Ureter (tissue), 1 donor: ENCODE data around the gene MRPL41. TPM values are rescaled to one million over a fixed set of nuclear protein-coding genes. Genes with fewer than 3 reads are reported as not detected.
"Not testable (repeated sequence)": the region's sequence is repeated elsewhere in the genome, so short reads cannot be mapped to it uniquely, and the experiment has no call there.

Source experiments
- DNase-seq: peaks from one replicate; pipeline ENCODE4 v3.0.0-alpha.2; 2020; ENCODE audit warnings: low spot score
- total RNA-seq: library from RNA; stranded (reverse); gene quantifications from one replicate; pipeline ENCODE4 v1.2.4, GENCODE V29; 2023
- donor health status: DM: yes; HTN: yes; CAD: no.

The MRPL41 gene
- total RNA-seq, 1 donor from 2014 or later = 38.2 TPM

GRCh38 chr9:137582286-137582860, 30.7 kb downstream of the MRPL41 start:
- no peak for DNase-seq

GRCh38 chr9:137583347-137583746, 31.7 kb downstream of the MRPL41 start:
- no peak for DNase-seq

DNA sequence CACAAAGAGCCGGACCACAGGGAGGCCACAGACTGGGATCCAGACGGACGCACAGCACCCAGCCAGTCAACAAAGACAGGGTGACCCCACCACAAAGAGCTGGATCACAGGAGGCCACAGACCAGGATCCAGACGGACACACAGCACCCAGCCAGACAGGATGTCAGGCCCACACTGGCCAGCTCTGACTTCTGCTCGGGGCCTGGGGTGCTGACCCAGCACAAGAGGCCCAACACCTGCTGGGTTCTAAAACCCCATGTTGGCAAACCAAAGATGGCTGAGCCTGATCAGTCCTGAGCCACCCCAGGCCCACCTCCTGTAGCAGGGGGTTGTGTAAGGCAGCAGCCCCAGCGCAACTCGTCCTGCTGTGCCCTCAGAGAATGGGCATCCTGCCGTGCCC, 32.3 kb downstream of the MRPL41 start:
- DNase-seq = no peak

- DNase-seq = no peak
Measured at GRCh38 chr9:137586854-137587253, 35.2 kb downstream of the MRPL41 start.

GRCh38 chr9:137588311-137588710, 36.6 kb downstream of the MRPL41 start:
- DNase-seq = no peak

GRCh38 chr9:137588891-137589290, 37.2 kb downstream of the MRPL41 start:
- no peak for DNase-seq

- DNase-seq = no peak
Measured at GRCh38 chr9:137589441-137590122, 37.9 kb downstream of the MRPL41 start.

GRCh38 chr9:137590123-137590468, 38.4 kb downstream of the MRPL41 start:
- no peak for DNase-seq

DNA sequence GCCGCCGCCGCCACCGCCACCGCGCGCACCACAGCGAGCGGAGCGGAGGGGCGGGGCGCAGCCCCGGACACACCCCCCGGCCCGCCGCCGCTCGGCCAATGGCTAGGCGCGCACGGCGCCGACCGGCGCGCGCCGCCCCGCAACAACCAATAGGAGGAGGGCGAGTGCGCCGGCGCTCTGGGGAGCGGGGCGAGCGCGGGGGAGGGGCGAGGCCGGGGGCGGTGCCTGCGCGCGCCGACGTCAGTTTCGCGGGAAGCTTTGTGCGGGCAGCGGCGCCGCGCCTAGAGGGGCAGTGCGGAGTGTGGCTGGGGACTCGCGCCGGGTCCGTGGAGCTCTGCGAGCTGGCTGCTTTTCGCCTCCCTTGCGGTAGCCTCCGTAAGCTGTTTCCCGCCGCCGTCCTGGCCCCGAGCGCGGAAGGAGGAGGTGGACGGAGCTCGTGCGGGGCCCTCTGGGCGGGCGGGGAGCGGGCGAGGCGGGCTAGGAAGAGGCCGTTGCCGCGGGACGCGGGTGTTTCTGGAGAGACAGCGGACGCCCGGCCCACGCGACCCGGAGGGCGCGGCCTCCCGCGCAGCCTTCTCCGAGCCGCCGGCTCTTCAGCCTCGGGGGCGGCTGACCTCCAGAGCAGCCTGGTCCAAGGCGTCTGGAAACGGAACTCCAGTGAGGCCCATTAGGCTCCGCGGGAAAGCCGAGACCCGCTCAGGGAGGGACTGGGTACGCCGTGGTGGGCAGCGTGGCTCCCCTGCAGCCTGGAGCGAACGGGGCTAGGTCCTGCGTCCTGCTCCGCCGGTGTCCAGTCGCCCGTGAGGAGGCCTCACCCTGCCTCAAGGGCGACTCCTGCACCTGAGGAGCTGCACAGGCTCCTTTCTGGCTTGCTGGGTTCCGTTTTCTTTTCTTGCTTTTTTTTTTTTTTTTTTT, 39.0 kb downstream of the MRPL41 start, which contains the start of gene ZMYND19:
TSS of gene ZMYND19 (minus strand) at position 44 of the 915 bp plus-strand sequence. CDS start 249 bp downstream, outside the sequence.
- DNase-seq = peak; percentile 91

- DNase-seq = no peak
Measured at GRCh38 chr9:137592767-137593166, 41.1 kb downstream of the MRPL41 start.

DNA sequence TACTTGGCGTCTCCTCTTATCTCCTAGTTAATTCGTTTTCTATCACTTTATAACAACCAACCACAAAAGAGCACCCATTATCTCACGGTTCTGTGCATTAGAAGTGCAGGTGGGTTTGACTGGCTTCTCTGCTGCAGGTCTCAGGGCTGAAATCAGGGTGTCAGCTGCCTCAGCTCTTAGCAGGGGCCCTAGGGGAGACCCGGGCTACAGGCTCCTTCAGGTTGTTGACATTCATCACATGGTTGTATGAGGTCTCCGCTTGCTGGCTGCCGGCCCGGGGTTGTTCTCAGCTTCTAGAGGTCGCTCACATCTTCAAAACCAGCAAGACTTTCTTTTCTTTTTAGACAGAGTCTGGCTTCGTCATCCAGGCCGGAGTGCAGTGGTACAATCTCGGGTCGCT, 41.5 kb downstream of the MRPL41 start:
- DNase-seq = no peak

- DNase-seq = not testable (repeated sequence)
Measured at GRCh38 chr9:137596577-137596976, 44.9 kb downstream of the MRPL41 start.

DNA sequence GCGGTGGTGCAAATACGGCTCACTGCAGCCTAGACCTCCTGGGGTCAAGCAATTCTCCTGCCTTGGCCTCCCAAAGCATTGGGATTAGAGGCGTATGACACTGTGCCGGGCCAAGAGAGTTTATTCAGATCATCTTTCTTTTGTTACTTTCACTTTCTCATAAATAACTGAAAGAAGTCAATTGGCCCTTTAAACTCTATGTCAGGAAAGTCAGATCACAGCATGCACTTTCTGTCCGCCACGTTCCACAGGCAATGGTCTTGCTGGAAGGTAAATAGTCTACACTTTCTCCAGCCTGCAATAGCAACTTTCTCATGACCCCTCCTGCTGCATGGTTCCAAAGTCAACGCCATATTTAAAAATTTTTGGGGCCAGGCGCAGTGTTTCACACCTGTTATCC, 47.3 kb downstream of the MRPL41 start:
- DNase-seq = no peak

Other genes starting within 250 kb of the MRPL41 start
- gene NRARP, start 249.6 kb upstream of the MRPL41 start, total RNA-seq = 7.1 TPM
- 43.0 TPM for gene EXD3, start 128.7 kb upstream of the MRPL41 start, total RNA-seq
- 12.5 TPM for gene NOXA1, start 128.5 kb upstream of the MRPL41 start, total RNA-seq
- gene ENTPD8, start 110.5 kb upstream of the MRPL41 start, total RNA-seq = not detected
- gene NSMF, start 92.5 kb upstream of the MRPL41 start, total RNA-seq = 49.3 TPM
- 9.7 TPM for gene PNPLA7, start 1.5 kb upstream of the MRPL41 start, total RNA-seq
- gene DPH7, start 27.0 kb downstream of the MRPL41 start, total RNA-seq = 43.4 TPM
- gene ZMYND19, start 38.6 kb downstream of the MRPL41 start, total RNA-seq = 26.3 TPM
- gene ARRDC1, start 53.8 kb downstream of the MRPL41 start, total RNA-seq = 118 TPM
- 126 TPM for gene EHMT1, start 67.1 kb downstream of the MRPL41 start, total RNA-seq